HG03280 (cell line): Measurements from ENCODE around the gene IER5.

Source experiments
- ATAC-seq: cut with Tn5 transposase; IDR thresholded peaks from one replicate; pipeline ENCODE4 v1.9.1; 2021; ENCODE audit warnings: mild to moderate bottlenecking, moderate library complexity; ENCODE audit not compliant: unreplicated experiment

The IER5 gene

GRCh38 chr1:181076852-181077251 is 11.6 kb upstream of the IER5 start:
- ATAC-seq = no peak

- ATAC-seq = no peak
These were observed 10.8 kb upstream of the IER5 start for GRCh38 chr1:181077576-181078242.

GRCh38 chr1:181079382-181079781 is 9.1 kb upstream of the IER5 start:
- ATAC-seq = no peak

GRCh38 chr1:181079920-181080319 is 8.6 kb upstream of the IER5 start:
- no peak for ATAC-seq

GRCh38 chr1:181080556-181080955 is 7.9 kb upstream of the IER5 start:
- no peak for ATAC-seq

GRCh38 chr1:181081395-181081794 is 7.1 kb upstream of the IER5 start:
- ATAC-seq = no peak

GRCh38 chr1:181083842-181084605 is 4.5 kb upstream of the IER5 start:
- no peak for ATAC-seq

- ATAC-seq = no peak
These were observed 3.9 kb upstream of the IER5 start for GRCh38 chr1:181084606-181084969.

GRCh38 chr1:181086091-181086490 is 2.4 kb upstream of the IER5 start:
- ATAC-seq = no peak

- ATAC-seq = no peak
These were observed 1.6 kb upstream of the IER5 start for GRCh38 chr1:181086926-181087325.

GRCh38 chr1:181087400-181087901 is 1.0 kb upstream of the IER5 start:
- no peak for ATAC-seq

- ATAC-seq = peak; percentile 6
These were observed 646 bp downstream of the IER5 start for GRCh38 chr1:181089017-181089675.

- peak; percentile 31 for ATAC-seq
These were observed 1.4 kb downstream of the IER5 start for GRCh38 chr1:181089676-181090544.

GRCh38 chr1:181090641-181091126 is 2.2 kb downstream of the IER5 start:
- no peak for ATAC-seq

- no peak for ATAC-seq
These were observed 3.0 kb downstream of the IER5 start for GRCh38 chr1:181091309-181092040.

GRCh38 chr1:181092056-181092455 is 3.6 kb downstream of the IER5 start:
- no peak for ATAC-seq

- no peak for ATAC-seq
These were observed 4.5 kb downstream of the IER5 start for GRCh38 chr1:181092883-181093458.

GRCh38 chr1:181094416-181095212 is 6.1 kb downstream of the IER5 start:
- ATAC-seq = no peak

- no peak for ATAC-seq
These were observed 6.8 kb downstream of the IER5 start for GRCh38 chr1:181095260-181095659.
